Measurements from ENCODE around the gene ZBTB38.

ZBTB38 gene

DNA sequence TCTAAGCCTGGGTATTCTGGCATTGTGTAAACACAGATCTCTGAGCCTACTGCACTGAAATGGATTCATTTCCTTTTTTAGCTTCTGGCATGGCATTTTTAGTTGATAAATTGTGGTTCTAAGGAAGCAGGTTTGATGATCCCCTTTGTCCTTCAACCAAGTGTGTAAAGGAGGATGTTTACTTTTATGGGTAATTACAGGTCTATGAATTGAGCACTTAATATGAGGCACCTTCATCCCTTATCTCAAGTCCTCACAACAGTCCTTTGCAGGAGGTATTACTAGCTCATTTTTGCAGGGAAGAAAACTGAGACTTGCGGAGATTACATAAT lies 30.8 kb upstream of the ZBTB38 start:
- no peak overlapping the region for H3K4me3 Mint-ChIP-seq
- H3K9me3 Mint-ChIP-seq: peaks cover 15% of the 10 kb centered on the region
- H3K36me3 Mint-ChIP-seq (ENCODE audit: low read depth): no peaks in the 10 kb centered on the region
- TF ChIP-seq, protein P1, sequence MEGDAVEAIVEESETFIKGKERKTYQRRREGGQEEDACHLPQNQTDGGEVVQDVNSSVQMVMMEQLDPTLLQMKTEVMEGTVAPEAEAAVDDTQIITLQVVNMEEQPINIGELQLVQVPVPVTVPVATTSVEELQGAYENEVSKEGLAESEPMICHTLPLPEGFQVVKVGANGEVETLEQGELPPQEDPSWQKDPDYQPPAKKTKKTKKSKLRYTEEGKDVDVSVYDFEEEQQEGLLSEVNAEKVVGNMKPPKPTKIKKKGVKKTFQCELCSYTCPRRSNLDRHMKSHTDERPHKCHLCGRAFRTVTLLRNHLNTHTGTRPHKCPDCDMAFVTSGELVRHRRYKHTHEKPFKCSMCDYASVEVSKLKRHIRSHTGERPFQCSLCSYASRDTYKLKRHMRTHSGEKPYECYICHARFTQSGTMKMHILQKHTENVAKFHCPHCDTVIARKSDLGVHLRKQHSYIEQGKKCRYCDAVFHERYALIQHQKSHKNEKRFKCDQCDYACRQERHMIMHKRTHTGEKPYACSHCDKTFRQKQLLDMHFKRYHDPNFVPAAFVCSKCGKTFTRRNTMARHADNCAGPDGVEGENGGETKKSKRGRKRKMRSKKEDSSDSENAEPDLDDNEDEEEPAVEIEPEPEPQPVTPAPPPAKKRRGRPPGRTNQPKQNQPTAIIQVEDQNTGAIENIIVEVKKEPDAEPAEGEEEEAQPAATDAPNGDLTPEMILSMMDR (IDR thresholded peaks at IDR 0.05): no peak
- DNase-seq: no peak
- H3K27ac Mint-ChIP-seq: no peak overlapping the region
- peaks cover 6% of the 10 kb centered on the region for H3K27me3 Mint-ChIP-seq (ENCODE audit: low read depth, poor library complexity)
- H3K4me1 Mint-ChIP-seq: peaks cover 21% of the 10 kb centered on the region

DNA sequence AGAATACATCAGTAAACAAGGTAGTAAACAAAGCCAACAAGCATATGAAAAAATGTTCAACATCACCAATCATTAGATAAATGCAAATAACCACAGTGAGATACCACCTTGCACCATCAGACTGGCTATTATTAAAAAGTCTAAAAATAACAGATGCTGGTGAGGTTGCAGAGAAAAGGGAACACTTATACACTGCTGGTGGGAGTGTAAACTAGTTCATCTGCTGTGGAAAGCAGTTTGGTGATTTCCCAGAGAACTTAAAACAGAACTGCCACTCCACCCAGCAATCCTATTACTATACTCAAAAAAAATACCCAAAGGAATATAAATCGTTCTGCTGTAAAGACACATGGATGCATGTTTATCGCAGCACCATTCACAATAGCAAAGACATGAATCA lies 30.3 kb upstream of the ZBTB38 start:
- Mint-ChIP-seq H3K9me3 (peaks cover 15% of the 10 kb centered on the region), H3K27me3 (ENCODE audit: low read depth, poor library complexity) (peaks cover 7% of the 10 kb centered on the region), H3K4me3 (no peak overlapping the region), H3K4me1 (peaks cover 16% of the 10 kb centered on the region), H3K36me3 (ENCODE audit: low read depth) (no peaks in the 10 kb centered on the region), H3K27ac (no peak overlapping the region)
- TF ChIP-seq, protein P1 (IDR thresholded peaks at IDR 0.05): no peak
- DNase-seq: no peak

DNA sequence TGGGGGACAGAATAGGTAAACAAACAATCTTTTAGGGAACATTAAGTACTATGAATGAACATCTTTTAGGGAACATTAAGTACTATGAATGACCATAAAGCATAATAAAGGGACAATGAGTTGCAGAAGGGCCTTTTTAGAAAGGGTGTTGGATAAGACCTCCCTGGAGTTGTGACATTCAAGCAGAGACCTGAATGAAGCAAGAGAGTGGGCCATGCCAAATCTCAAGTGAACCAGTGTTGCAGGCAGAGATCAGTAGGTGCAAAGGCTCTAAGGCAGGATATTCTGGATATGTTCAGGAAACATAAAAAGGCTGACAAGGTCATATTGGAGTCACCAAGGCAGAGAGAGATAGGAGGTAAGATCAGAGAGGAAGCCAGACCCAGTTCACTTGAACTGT lies 29.4 kb upstream of the ZBTB38 start:
- no peak for DNase-seq
- TF ChIP-seq, protein P1 (IDR thresholded peaks at IDR 0.05): no peak
- no peaks in the 10 kb centered on the region for H3K36me3 Mint-ChIP-seq (ENCODE audit: low read depth)
- peaks cover 15% of the 10 kb centered on the region for H3K9me3 Mint-ChIP-seq
- peaks cover 16% of the 10 kb centered on the region for H3K4me1 Mint-ChIP-seq
- H3K27ac Mint-ChIP-seq: no peak overlapping the region
- peaks cover 10% of the 10 kb centered on the region for H3K27me3 Mint-ChIP-seq (ENCODE audit: low read depth, poor library complexity)
- no peak overlapping the region for H3K4me3 Mint-ChIP-seq

DNA sequence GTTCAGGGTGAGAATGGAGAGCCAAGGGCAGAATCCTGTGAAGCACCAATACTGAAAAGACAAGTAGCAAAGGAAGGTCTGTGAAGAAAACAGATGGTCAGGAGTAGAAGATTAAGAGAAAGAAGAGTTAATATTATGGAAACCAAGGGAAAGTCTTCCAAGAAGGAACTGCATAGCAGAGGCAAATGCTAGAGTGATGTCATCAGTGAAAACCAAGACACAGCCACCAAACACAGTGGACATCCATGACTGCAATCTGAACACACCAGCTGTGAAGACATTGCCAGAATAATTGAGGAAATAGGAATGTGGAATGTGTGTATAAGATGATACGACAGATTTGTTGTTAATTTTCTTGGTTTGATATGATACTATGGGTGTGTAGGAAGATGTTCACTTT lies 26.8 kb upstream of the ZBTB38 start:
- H3K36me3 Mint-ChIP-seq (ENCODE audit: low read depth): no peaks in the 10 kb centered on the region

DNA sequence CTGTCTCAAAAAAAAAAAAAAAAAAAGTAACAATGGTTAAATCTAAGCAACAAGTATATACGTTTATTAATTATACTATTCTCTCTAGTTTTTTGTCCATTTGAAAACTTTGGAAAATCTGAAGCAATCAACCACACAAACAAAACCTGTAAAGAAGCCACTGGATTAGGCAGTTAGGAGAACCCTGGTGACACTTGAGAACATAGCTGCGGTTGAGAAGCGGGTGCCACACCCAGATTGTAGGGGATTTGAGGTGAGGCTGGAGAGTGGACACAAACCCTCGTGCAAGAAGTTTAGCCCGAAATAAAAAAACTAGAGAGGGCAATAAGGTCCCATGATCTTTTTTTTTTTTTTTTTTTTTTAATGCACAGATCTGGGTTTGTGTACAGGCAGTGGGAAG lies 25.9 kb upstream of the ZBTB38 start:
- Mint-ChIP-seq H3K4me1 (peaks cover 11% of the 10 kb centered on the region), H3K4me3 (no peak overlapping the region), H3K27me3 (ENCODE audit: low read depth, poor library complexity) (peaks cover 7% of the 10 kb centered on the region), H3K36me3 (ENCODE audit: low read depth) (no peaks in the 10 kb centered on the region), H3K9me3 (peaks cover 15% of the 10 kb centered on the region), H3K27ac (no peak overlapping the region)
- TF ChIP-seq, protein P1 (IDR thresholded peaks at IDR 0.05): no peak
- no peak for DNase-seq

More for the DNA sequence above, 26.8 kb upstream of the ZBTB38 start:
- Mint-ChIP-seq H3K27me3 (ENCODE audit: low read depth, poor library complexity) (peaks cover 7% of the 10 kb centered on the region), H3K27ac (no peak overlapping the region), H3K9me3 (peaks cover 15% of the 10 kb centered on the region), H3K4me3 (no peak overlapping the region), H3K4me1 (peaks cover 10% of the 10 kb centered on the region)
- TF ChIP-seq, protein P1 (IDR thresholded peaks at IDR 0.05): no peak
- DNase-seq: no peak

DNA sequence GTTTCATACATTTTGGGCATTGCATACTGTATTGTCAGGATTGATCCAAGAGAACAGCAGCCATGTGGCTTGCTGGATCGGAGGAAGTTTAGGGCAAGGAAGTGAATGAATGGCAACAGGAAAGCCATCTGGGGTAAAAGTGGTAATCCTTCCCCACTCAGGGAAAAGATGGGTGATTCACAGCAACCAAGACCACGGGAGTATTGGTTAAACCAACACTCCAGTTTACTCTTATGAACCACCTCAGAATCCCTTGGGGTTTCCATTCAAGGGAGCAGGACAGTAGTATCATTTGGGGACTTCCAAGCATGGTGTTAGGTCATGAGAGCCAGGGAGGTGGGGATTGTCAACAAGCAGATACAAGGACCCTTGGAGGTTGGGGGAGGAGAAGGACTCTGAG lies 25.2 kb upstream of the ZBTB38 start:
- TF ChIP-seq, protein P1 (IDR thresholded peaks at IDR 0.05): no peak
- no peaks in the 10 kb centered on the region for H3K36me3 Mint-ChIP-seq (ENCODE audit: low read depth)
- H3K4me3 Mint-ChIP-seq: no peak overlapping the region
- H3K4me1 Mint-ChIP-seq: peaks cover 9% of the 10 kb centered on the region
- H3K27me3 Mint-ChIP-seq (ENCODE audit: low read depth, poor library complexity): peaks cover 7% of the 10 kb centered on the region
- peaks cover 15% of the 10 kb centered on the region for H3K9me3 Mint-ChIP-seq
- H3K27ac Mint-ChIP-seq: no peak overlapping the region
- DNase-seq: no peak

All from nephron progenitor cell (in vitro differentiated cells).